ENCODE results near the gene LPCAT1. TPM values are rescaled to one million over a fixed set of nuclear protein-coding genes. Genes with fewer than 3 reads are reported as not detected.

Gene LPCAT1
- total and polyA plus RNA-seq, 2 of the 4 experiments (the other 2 are of a cell fraction) = 17.7 to 33.6 TPM

DNA sequence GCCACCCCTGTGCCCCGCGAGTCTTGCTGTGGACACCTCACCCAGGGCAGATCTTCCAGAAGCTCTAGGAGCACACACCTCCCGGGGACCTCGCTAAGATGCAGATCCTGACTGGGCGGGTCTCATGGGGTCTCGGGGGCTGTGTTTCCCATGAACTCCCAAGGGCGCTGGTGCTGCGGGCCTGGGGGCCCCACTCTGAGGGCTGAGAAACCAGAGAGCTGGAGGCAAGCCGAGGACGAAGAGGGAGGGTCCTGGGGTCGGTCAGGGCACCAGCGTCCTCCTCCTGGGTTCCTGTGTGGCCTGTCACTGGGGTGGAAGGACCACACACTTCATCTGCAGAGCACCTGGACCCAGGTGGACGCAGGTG, 108.7 kb downstream of the LPCAT1 start:
- Histone ChIP-seq H3K27ac (ENCODE audit: insufficient read depth, low read length) (no peak overlapping the region), H3K4me3 (ENCODE audit: insufficient read depth, low read depth, low read length) (no peak overlapping the region), H3K18ac (ENCODE audit: low read depth, low read length) (no peak overlapping the region), H3K4me1 (ENCODE audit: control insufficient read depth, insufficient read depth, low read length) (no peaks in the 10 kb centered on the region), H3K4ac (ENCODE audit: low read depth, low read length) (no peak overlapping the region), H3K9me3 (ENCODE audit: control insufficient read depth, insufficient read depth, low read length) (no peaks in the 10 kb centered on the region), H2BK120ac (ENCODE audit: low read depth, low read length) (no peak overlapping the region), H3K27me3 (ENCODE audit: control insufficient read depth, insufficient read depth, low read length) (peaks cover 13% of the 10 kb centered on the region; the same call in 1 of the 2 replicates), H2AFZ (replicated peaks; ENCODE audit: low read length, poor library complexity) (no peak overlapping the region), H4K91ac (ENCODE audit: insufficient read depth, low read depth, low read length) (no peak overlapping the region), H4K5ac (ENCODE audit: low read depth, low read length) (no peak overlapping the region), H3K23ac (ENCODE audit: low read depth, low read length) (no peak overlapping the region), H2BK20ac (ENCODE audit: low read depth, low read length) (no peak overlapping the region), H3K79me1 (ENCODE audit: low read depth in 1 of 2, low read length in 2 of 2) (no peaks in the 10 kb centered on the region), H2AK9ac (replicated peaks; ENCODE audit: low read depth, low read length, poor library complexity) (no peak overlapping the region), H3K14ac (replicated peaks; ENCODE audit: low read depth, low read length) (no peak overlapping the region), H3K4me2 (ENCODE audit: low read depth, low read length) (no peak overlapping the region), H2BK15ac (ENCODE audit: low read depth, low read length) (no peak overlapping the region), H2AK5ac (ENCODE audit: low read depth, low read length) (no peak overlapping the region), H3K56ac (ENCODE audit: extremely low read depth, insufficient read depth, low read length) (no peak overlapping the region), H3K9ac (ENCODE audit: low read depth, low read length) (no peak overlapping the region), H3K36me3 (ENCODE audit: control insufficient read depth, insufficient read depth, low read length) (no peaks in the 10 kb centered on the region), H4K20me1 (ENCODE audit: insufficient read depth, low read length) (no peaks in the 10 kb centered on the region), H4K8ac (ENCODE audit: low read depth in 2 of 2, low read length in 2 of 2) (no peak overlapping the region), H2BK5ac (ENCODE audit: low read depth, low read length, poor library complexity, severe bottlenecking) (no peak overlapping the region), H3K9me1 (ENCODE audit: insufficient read depth, low read length) (no peaks in the 10 kb centered on the region)
- BruUV-seq (replicated peaks) = no TSS peak
- 50% methylated on average over 4 of the region's 13 CpGs; no CpG with 5 or more reads in 1 of the 2 experiments for WGBS, 2 experiments (ENCODE audit: extremely low coverage in 2 of 2, insufficient read length in 1 of 2)
- ChIA-PET CTCF (no interaction called here), POLR2A (ENCODE audit: unreplicated experiment) (no interaction called here)
- no peak for ATAC-seq (ENCODE audit: low read depth)
- intact Hi-C loops (cut with micrococcal nuclease) (no loop called here), dilution Hi-C loops (cut with HindIII; ENCODE audit: low sequenced_read_pairs, unreplicated experiment) (no loop called here), in situ Hi-C loops (cut with MboI; ENCODE audit: low sequenced_read_pairs) (no loop called here)
- TF ChIP-seq RAD21 (IDR thresholded peaks at IDR 0.05; ENCODE audit: low read length) (no peak), CHD1 (IDR thresholded peaks at IDR 0.05; ENCODE audit: low read depth, low read length) (no peak), NFE2L2 (IDR thresholded peaks at IDR 0.05; ENCODE audit: low read depth, low read length) (no peak), SMC3 (IDR thresholded peaks at IDR 0.05; ENCODE audit: low read depth, low read length) (no peak), RCOR1 (IDR thresholded peaks at IDR 0.05; ENCODE audit: insufficient replicate concordance, low read length) (no peak), MAFK (IDR thresholded peaks at IDR 0.05; ENCODE audit: low read depth, low read length) (no peak), MXI1 (IDR thresholded peaks at IDR 0.05; ENCODE audit: borderline replicate concordance, low read depth, low read length) (no peak), RFX5 (IDR thresholded peaks at IDR 0.05; ENCODE audit: low read depth, low read length) (no peak), FOS (IDR thresholded peaks at IDR 0.05; ENCODE audit: low read depth, low read length) (no peak), POLR2A (IDR thresholded peaks at IDR 0.05; ENCODE audit: low read depth, low read length) (no peak)
- TF ChIP-seq, protein P1, sequence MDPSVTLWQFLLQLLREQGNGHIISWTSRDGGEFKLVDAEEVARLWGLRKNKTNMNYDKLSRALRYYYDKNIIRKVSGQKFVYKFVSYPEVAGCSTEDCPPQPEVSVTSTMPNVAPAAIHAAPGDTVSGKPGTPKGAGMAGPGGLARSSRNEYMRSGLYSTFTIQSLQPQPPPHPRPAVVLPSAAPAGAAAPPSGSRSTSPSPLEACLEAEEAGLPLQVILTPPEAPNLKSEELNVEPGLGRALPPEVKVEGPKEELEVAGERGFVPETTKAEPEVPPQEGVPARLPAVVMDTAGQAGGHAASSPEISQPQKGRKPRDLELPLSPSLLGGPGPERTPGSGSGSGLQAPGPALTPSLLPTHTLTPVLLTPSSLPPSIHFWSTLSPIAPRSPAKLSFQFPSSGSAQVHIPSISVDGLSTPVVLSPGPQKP (IDR thresholded peaks at IDR 0.05; ENCODE audit: borderline replicate concordance, low read depth, low read length) = no peak
- TF ChIP-seq, protein P2, sequence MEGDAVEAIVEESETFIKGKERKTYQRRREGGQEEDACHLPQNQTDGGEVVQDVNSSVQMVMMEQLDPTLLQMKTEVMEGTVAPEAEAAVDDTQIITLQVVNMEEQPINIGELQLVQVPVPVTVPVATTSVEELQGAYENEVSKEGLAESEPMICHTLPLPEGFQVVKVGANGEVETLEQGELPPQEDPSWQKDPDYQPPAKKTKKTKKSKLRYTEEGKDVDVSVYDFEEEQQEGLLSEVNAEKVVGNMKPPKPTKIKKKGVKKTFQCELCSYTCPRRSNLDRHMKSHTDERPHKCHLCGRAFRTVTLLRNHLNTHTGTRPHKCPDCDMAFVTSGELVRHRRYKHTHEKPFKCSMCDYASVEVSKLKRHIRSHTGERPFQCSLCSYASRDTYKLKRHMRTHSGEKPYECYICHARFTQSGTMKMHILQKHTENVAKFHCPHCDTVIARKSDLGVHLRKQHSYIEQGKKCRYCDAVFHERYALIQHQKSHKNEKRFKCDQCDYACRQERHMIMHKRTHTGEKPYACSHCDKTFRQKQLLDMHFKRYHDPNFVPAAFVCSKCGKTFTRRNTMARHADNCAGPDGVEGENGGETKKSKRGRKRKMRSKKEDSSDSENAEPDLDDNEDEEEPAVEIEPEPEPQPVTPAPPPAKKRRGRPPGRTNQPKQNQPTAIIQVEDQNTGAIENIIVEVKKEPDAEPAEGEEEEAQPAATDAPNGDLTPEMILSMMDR (conservative IDR thresholded peaks at IDR 0.05; ENCODE audit: low read depth, low read length) = no peak
- DNase-seq = no peak

All from IMR-90 (cell line).